Epithelial cell of prostate (primary cell): ENCODE measurements around the gene IER5.

ENCODE experiments used
- DNase-seq: peaks from one replicate; pipeline ENCODE4 v3.0.0-alpha.2; 2011; ENCODE audit warnings: low read depth, low spot score
- H3K27ac ChIP-seq: fragments of 450-650 bp; 2 replicates; pipeline ENCODE4 v1.5.1; 2017; ENCODE audit warnings: mild to moderate bottlenecking

The IER5 gene

DNA sequence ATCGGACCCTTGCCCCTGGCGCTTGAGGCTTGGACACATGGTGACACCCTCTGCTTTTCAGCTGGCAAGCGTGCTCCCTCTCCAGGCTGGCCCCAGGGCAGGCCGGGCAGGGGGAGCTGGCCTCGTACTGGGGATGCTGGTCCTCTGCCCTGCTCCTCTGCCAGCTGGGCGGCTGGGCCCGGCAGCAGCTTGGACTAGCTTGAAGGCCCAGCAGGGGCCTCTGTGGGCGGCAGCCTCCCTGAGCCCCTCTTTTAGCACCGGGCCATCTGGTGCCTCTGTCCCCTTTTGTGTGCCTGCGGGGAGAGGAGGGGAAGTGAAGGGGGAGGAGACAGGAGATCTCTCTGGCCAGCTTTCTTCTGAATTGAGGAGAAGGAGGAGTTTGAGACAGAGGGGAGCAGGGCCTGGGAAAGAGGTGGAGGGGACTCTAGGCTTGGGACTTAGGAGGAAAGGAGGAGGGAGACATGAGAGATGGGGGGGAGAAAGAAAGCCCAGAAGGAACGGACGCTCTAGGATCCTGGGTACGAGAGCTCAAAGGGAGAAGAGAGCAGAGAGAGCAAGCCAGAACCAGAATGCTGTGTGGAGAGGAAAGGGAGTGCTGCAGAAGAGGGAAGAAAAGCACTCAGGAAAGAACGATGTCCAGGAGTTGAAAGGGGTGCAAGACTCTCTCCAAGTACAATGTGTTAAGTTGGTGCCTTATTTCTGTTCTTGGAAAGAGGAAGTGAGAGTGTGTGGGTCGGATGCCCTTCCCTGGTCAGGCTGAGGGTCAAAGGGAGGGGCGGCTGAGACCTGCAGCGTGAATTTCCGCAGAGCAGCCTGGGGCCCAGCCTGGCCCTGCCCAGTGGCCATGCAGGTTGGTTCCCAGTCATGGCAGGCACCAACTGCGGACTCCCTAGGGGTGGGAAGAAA lies 40.3 kb downstream of the IER5 start:
- no peak overlapping the region for H3K27ac ChIP-seq
- DNase-seq: no peak

DNA sequence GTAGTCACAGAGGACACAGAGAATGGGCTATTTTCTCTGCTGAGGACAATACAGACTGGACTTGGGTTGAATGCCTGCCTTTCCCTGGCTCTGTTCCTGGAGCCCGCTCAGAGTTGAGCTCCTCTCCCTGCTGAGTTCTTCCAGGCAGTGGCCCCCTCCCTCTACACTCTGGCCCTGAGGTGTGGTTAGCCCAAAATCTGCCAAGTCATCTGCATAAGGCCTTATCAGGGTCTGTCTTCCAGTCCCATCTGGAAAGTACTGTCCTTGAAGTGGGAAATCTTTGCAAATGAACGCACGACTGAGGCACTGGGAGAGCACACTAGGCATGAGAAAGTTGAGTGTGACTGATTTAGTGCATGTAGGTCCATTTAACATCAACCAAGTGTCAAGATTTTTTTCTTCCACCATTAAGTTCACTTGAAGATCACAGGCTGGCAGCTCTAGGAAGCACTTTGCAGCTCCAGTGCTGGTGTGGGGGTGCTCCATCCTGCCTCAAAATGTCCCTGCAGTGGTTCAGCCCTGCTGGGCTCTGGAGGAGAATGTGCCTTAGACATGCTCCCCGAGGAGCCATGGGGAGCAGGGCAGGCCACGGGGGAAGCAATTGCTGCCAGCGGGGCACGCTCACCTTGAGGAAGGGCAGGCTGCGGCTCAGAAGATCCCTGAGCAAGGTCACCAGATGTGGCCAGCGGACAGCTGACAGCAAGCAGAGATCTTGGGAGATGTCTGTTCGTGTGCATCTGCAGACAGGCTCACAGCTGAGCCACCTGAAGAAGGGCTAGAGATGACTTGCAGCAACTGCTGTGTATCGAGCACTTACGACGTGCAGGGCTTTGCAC lies 41.5 kb downstream of the IER5 start:
- H3K27ac ChIP-seq: no peak overlapping the region
- DNase-seq: no peak

DNA sequence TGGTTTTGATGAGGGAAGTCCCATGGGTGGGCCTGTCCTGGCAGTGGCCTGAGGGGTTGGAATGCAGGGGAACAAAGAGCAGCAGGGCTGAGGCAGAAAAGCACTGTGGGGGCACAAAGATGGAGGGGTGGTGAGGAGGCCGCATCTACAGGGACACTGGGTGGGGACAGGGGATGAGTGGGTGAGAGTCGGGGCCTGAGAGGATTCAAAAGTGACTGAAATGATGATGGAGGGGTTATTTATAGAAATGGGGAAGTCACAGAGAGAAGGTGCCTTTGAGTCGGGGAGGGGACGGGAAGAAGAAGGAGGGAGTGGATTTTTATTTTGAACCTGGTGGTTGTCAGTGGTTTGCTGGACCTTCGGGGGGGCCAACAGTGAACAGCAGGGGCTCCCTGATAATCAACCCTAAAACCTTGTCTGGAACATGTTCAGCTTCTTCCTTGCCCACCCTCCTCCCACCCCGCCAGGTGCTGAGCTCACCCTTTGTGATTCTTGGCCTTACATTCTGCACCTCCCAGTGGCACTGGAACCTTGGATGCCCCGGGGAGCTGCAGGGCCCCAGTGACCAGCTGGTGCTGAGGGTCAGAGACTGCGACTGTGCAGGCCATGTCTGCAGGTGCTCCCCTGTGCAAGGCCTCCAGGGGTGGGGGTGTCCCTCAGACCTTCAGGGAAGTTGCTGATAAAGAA lies 42.9 kb downstream of the IER5 start:
- H3K27ac ChIP-seq: no peak overlapping the region
- DNase-seq: no peak

DNA sequence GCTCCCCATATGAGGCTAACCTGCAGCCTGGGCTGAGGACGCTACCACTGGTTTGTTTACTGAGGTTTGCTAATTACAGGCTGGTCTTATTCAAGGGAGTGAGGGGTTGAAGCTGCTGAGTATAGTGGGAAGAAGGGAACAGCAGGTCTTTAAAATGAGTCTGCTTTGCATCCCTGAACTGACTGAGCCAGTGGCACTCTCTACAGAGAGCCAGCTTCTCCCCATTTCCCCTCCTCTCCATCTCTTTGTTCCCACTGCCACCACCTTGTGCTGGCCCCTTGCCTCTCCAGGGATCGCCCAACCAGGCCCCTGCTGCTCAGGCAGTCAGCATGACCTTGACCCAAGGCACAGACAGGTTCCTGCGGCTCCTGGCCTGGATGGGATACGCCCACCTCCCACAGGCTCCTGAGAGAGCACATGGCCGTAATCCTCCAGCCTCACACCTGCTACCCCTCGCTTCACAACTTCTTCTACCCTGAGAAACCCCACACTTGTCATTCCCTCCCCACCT lies 45.0 kb downstream of the IER5 start:
- H3K27ac ChIP-seq: peak overlapping the region; percentile 97
- DNase-seq: no peak

DNA sequence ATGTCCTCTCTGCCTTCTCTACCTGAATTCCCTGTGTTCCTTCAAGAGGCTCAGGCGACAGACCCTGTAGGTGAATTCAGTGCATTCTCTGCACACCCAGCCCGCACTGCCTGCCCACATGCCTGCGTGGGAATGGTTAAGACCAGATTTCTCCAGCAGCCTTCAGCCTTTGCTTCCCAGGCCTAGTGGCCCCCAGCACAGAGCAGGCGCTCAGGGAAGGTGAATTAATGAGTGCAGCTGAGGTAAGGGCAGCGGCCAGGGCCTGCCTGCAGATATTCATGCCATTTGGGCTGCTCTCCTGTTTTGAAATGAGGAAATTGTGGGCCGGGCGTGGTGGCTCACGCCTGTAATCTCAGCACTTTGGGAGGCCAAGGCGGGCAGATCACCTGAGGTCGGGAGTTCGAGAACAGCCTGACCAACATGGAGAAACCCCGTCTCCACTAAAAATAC lies 45.5 kb downstream of the IER5 start:
- no peak for DNase-seq
- peak overlapping the region; percentile 97 for H3K27ac ChIP-seq

DNA sequence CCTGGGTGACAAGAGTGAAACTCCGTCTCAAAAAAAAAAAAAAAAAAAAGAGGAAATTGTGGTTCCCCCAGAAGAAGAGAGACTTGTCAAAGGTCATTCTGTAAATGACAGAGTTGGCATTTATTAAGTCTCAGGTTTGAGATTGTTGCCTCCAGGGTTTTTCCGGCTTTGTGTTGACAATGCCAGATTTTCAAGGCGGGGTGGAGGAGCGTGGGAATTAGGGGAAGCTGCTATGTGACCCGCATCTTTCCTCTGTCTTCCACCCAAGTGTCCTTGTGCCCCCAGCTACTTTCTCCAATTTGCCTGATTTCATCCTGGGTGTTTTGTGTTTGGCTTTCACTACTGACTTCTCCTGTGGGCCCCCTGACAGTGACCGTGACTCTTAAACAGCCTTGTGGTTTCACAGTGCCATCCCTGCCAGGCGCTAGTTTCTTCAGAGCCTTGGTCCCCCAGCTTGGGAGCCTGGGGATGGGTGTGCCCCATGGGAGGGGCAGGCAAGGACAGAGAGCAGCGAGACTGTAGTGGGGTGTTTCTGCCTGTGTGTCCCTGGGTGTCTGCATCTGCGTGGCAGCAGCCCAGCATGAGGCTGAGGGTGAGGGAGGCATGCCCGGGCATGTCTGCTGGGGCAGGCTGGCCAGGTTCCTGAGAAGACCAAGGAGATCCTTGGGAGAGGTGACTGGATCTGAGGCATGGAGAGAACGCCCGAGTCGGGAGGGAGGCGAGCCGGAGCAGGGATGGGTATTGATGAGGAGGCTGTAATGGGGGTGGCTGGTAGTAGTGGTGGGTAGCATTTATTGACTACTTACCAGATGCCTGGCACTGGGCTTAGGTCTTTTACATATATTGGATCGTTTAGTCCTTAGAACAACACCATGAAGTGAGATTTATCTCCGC lies 46.3 kb downstream of the IER5 start:
- H3K27ac ChIP-seq: peak overlapping the region; percentile 97

DNA sequence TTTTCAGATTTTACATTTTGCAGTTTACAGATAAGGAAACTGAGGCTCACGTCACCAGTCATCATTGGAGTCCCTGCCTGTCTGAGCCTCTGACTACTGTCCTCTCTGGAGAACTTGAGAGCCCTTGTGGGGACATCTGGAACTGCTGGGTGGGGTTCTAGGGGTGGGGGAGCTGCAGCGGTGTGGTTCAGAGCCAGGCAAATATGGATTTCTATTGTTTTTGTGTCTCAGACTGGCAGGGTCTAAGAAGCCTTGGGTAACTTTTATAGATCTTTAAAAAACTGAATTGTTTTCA lies 46.9 kb downstream of the IER5 start:
- no peak for DNase-seq
- H3K27ac ChIP-seq: peak overlapping the region; percentile 97

More for the DNA sequence above, 46.3 kb downstream of the IER5 start:
- peak; percentile 89 for DNase-seq

DNA sequence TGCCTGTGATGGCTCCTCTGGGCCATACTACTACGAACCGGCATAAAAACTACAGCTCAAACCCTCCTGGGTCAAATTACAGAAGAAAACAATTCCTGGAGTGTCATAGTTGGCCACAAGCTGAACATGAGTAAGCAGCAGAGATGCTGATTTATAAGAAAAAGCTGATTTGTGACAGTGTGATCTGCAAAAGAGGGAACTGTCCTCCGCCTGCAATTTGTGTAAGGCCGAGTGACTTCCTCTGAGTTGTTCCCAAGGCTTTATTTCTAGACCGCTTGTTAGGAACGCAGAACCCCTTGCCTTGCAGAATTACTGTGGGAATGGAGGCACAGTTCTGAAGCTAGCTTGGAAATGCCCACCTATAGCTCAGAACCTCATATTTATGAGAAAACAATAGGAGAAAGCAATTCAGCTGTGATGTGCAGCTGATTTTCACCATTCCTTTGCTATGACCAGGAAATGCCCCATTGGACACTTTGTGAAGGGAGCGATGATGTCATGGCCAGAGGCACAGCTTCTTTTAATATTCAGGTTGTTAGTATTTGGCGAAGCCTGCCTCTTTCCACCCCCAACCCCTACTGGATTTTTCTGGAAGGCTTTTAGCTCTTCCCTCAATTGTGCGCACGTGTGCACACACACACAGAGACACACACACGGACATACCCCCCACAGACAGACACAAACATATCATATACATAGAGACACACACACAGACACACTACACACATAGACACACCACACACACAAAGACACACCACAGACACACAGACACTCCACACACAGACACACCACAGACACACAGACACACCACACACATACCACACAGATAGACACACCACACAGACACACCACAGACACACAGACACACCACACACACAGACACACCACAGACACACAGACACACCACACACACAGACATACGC lies 47.6 kb downstream of the IER5 start:
- no peak for DNase-seq
- peak overlapping the region; percentile 97 for H3K27ac ChIP-seq

DNA sequence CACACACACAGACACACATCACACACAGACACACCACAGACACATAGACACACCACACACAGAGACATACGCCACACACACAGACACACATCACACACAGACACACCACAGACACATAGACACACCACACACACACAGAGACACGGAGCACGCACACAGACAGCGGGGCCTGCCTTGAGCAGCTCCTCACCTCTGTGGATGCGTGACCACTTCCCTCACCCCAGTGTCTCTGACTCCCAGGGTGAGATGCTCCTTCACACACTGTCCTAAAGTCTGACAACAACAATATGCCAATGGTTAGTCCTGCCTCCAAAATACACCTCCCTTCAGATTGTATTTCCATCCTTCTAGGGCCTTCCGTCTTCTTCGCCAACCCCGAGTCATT lies 48.2 kb downstream of the IER5 start:
- peak overlapping the region; percentile 97 for H3K27ac ChIP-seq
- DNase-seq: no peak

DNA sequence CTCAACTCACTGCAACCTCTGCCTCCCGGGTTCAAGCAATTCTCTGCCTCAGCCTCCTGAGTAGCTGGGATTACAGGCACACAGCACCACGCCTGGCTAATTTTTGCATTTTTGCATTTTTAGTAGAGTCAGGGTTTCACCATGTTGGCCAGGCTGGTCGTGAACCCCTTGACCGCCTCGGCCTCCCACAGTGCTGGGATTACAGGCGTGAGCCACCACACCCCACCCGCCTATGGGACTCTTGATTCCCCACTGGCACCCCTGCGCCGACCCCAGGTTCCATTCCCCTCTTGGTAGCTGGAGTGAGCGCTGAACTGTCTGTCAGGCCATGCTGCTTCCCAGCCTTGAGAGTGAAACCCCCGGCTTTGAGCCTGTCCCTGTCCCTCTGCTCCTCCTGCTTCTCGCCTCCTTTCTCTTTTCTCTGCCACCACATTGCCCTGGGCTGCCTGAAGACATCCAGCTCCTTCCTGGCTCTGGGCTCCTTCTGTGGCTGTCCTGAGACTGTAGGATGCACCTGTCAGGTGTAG lies 48.8 kb downstream of the IER5 start:
- H3K27ac ChIP-seq: no peak overlapping the region
- no peak for DNase-seq

DNA sequence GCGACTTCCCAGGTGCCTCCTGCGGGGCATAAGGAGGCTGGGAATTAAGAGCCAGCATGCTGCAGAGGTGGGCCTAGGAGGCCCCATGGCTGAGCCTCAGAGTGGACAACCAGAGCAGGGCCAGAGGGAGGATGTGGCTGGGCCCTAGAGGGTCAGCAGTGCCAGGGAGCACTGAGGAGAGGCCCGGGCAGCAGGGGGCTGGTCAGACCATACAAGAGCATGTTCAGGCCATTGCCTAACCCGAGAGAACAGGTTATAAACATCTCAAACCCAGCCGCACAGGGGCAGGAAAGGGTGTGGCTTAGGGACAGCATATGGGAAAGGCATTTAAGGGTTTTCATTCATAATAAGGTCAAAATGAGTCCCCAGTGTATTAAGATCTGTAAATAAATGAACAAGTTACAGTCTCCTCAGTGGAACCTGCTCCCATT lies 51.1 kb downstream of the IER5 start:
- H3K27ac ChIP-seq: peak overlapping the region; percentile 97
- no peak for DNase-seq

DNA sequence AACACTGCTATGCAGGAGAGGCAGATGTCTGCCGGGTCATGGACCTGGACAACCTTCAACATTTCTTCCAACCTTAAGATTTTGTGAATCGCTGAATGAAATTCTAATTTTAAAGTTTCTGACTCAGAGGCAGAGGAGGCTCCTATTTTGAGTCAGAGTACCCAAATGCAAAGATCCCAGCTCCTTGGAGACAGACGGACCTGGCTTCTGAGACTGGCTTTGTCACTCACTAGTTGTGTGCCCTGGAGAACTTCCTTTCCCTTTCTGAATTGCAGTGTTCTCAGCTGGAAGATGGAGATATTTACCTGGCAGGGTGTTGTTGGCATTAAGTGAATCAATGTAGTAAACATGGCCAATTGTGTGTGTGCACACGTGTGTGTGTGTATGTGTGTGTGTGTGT lies 51.9 kb downstream of the IER5 start:
- DNase-seq: no peak
- peak overlapping the region; percentile 97 for H3K27ac ChIP-seq

DNA sequence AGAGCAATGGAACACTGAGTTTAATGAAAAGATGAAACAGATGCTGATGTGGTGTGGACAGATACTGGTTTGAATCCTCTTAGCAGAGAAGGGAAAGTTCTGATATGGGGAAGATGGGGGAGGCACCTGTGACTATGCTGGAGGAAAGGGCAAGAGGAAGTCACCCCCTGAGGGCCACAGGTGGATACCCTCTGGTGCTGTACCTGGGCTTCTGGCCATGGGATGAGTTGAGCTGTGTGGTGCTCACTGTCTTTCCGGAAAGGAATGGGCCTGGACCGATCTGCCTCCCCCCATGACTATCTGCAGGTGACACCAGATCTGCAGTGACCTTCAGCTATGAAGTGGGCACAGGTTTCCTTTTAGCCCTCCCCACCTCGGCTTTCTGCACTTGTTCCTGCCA lies 52.4 kb downstream of the IER5 start:
- peak overlapping the region; percentile 97 for H3K27ac ChIP-seq
- DNase-seq: no peak

DNA sequence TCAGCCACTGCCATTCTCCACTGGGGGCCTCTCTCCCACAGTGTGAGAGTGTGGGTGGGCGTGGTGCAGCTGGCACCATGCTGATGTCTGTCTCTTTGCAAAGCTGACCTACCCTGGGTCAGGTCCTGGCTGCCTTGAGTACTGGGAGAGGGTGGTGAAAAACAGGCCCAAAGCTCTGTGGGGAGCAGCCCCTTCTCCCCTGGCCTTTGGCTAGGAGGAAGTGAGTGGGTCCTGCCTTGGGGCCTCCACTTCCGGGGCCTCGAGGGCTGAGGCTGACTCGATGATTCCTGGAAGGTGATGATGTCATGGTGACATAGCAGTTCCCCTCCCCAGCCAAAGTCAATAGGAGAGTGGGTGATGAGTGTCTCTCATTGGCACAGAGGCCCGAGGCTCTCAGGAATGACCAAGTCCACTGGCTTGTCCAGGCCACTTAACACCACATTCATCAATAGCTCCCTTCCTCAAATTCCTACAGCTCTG lies 53.0 kb downstream of the IER5 start:
- no peak for DNase-seq

More for the DNA sequence above, 53.0 kb downstream of the IER5 start:
- H3K27ac ChIP-seq: peak overlapping the region; percentile 97
